ENCODE data around the gene CKAP2L.
"Not testable (repeated sequence)": the region's sequence is repeated elsewhere in the genome, so short reads cannot be mapped to it uniquely, and the experiment has no call there.

CKAP2L gene

GRCh38 chr2:112724591-112725525, 39.6 kb downstream of the CKAP2L start:
- peak; percentile 31 for DNase-seq

DNA sequence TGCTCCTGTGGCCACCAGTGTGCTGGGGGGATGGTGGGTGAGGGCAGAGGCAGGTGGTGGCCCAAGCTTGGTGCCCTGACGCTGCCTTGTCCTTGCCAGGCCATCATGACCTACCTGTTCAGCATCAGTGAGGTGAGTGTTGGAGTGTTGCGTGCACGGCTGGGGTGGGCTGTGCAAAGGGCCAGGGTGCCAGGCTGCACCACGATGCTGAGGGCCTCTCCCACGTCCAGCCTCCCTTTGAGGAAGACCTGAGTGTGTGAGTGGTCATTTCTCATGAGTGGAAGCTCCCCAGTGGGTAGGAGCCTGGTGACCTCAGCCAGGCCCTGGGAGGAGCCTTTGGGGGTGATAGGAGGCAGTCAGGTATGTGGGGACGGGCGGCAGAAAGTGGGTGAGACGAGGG, 40.4 kb downstream of the CKAP2L start:
- DNase-seq = no peak

DNA sequence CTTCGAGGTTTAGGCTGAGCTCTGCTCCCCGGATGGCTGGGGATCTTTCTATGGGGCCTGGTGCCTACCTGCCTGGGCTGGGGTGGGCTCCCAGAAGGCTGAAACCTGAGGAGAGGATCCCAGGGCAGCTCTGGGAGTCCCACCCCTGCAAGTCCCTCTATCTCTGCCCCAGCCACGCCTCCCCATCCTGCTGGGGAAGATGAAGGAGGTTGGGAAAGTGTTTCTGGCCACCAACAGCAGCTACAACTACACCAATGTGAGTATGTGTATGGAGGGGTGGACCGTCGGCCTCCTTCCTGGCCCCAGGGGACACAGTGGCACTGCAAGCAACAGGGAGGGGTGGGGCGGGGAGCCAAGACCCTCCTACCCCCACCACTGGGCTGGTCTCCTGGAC, 40.9 kb downstream of the CKAP2L start:
- DNase-seq = no peak

DNA sequence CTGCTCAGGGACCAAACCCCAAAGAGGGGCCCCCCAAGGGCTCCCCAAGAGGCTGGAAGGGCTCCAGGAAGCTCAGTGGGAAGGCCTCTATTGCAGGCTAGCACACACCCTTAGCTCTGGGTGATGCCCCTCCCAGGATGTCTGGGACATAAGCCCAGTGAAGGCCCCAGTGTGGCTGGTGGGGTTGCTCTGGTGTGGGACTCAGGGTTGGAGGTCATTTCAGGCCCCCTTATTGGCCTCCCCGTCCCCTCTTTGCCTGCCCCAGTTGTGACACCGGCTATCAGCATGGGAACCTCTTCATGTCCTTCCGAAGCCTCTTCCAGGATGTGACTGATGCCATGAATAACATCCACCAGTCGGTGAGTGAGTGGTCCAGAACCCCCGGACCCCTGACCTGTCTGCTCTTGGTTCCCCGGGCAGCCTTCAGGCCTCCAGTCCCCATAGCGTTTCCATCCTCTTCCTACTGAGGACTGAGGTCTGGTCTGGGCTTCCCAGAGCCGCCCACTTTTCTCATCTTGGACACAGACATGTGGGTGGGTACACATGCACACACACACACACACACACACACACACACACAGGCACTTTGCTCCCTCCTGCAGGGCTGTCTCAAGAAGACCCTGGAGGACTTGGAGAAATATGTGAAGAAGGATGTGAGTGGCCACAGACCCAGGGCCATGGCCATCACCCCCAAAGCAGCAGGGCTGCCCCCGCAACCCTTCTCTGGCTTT, 41.4 kb downstream of the CKAP2L start:
- no peak for DNase-seq

DNA sequence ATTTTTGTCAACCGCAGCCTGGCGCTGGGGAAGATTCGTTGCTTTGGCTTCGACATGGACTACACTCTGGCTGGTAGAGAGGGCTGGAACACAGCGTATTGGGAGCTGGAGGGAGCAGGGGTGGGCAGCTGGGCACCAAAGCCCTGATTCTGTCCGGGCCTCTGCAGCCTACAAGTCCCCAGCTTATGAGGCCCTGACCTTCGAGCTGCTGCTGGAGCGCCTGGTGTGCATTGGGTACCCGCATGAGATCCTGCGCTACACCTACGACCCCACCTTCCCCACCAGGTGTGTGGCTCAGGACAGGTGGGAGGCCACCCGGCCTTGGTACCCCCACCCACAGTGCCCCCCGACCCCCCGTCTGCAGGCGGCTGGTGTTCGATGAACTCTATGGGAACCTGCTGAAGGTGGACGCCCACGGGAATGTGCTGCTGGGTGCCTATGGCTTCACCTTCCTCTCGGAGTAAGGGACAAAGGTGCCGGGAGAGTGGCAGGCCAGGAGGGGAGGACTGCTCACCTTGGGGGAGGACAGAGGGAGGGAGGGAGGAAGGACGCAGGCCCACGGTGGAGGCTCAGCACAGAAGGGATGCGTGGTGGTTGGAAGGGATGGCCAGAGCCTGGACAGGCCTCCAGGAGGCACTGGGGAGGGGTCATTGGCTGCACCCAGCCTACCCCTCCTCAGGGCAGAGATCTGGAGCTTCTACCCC, 42.4 kb downstream of the CKAP2L start:
- no peak for DNase-seq

DNA sequence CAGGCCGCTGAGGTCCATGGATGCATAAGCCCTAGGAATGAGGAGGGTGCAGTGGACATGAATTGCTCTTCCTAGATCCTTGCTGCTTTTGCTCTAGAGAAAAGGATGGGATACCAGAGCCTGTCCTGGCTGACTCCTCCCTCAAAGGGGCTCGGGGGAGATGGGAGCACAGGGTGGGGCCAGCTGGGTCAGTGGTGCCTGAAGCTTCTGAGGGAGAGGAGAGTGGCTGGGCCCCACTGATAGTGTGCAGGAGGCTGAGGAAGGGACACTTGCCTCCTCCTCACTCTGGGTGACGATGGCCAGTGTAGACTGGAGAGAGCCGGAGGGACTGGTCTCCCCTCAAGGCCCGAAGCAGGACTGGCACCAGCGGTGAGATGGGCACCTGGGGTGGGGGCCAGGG, 43.6 kb downstream of the CKAP2L start, which contains the start of gene NT5DC4:
Gene NT5DC4 (plus strand): TSS at position 236 of the 400 bp plus-strand sequence. CDS start 60 bp downstream, at position 296.
- DNase-seq = no peak

DNA sequence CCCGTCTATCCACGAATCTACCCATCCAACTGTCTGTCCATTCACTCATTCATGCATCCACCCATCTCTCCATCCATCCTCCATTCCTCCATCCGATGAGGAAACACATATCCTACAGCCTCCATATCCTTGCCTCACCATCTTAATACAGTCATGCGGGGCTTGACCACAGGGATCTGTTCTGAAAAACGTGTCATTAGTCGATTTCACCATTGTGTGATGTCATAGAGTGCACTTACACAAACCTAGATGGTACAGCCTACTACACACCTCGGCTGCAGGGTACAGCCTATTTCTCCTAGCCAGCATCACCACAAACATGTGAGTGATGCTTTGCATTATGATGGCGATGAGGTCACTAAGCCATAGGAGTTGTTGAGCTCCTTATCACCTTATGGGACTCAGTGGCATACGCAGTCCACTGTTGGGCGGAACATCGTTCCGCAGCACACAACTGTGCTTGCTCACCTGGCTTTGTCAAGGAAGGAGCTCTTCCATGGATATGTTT, 45.5 kb downstream of the CKAP2L start:
- no peak for DNase-seq

DNA sequence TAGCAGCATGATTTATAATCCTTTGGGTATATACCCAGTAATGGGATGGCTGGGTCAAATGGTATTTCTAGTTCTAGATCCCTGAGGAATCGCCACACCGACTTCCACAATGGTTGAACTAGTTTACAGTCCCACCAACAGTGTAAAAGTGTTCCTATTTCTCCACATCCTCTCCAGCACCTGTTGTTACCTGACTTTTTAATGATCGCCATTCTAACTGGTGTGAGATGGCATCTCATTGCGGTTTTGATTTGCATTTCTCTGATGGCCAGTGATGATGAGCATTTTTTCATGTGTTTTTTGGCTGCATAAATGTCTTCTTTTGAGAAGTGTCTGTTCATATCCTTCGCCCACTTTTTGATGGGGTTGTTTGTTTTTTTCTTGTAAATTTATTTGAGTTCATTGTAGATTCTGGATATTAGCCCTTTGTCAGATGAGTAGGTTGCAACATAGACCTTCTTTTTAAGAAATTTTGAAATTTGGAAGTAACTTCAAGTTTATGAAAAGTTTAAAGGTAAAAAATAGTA, 47.5 kb downstream of the CKAP2L start:
- not testable (repeated sequence) for DNase-seq

GRCh38 chr2:112716094-112716493, 48.3 kb downstream of the CKAP2L start:
- not testable (repeated sequence) for DNase-seq

DNA sequence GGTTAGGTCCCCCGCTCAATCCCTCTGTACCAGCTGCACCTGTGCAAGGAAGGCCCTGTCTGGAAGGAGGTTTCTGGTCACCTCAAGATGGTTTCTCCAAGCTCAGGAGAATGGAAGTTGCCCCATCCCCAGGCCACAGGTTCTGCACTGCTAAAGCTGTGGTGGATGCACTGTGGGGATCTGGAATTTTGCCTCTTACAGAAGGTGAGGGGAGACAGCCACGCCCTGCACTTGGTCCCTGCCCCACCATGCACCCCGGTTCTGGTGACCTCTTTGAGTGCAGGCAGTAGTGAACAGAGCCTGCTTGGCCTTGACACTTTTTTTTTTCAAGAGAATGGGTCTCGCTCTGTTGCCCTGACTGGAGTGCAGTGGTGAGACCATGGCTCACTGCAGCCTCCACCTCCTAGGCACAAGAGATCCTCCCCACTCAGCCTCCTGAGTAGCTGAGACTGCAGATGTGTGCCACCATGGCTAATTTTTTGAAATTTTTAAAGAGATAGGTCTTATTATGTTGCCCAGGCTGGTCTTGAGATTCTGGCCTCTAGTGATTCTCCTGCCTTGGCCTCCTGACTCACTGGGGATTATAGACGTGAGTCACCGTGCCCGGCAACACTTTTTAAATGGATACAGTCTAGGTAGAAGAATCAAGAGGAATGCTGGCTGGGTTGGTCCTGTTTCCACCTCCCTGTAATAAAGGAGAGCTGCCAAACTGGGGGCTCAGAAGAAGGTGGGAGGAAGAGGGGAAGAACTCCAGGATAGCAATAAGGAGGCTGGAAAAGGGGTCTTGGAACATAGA, 49.4 kb downstream of the CKAP2L start:
- no peak for DNase-seq

GRCh38 chr2:112714331-112714730, 50.1 kb downstream of the CKAP2L start:
- DNase-seq = no peak

GRCh38 chr2:112713926-112714325, 50.5 kb downstream of the CKAP2L start:
- no peak for DNase-seq

- no peak for DNase-seq
These were observed 50.9 kb downstream of the CKAP2L start for GRCh38 chr2:112713585-112713925.

DNA sequence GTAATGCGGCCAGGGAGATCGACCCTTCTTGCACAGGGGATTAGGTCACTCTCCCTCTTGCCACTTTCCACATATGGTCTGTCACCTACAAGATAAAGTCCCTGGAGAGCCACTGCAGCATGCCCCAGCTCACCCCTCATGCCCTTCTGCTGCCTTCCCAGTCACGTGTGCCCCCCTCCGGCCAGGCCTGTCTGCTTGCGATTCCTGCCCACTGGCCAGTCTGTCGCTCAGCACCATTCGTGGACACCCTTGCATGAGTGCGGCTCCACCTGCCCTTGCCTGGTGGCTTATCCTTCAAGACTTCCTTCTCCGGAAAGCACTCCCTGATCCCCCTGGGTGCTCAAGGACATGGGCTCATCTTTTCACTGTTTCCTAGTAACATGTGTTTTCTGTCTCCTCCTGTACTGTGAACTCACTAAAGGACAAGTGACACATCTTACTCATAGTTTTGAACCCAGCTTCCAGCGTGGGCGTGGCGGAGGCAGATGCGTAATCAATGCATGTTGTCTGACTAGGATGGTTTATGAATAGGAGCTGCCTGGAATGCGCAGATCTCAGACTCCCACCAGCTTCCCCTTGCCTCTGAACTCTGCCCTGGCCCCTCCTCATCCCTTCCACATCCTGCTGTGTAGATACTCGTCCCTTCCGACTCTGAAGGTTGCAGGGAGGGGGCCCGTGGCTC, 51.4 kb downstream of the CKAP2L start:
- peak; percentile 56 for DNase-seq

GRCh38 chr2:112712465-112712864, 51.9 kb downstream of the CKAP2L start:
- no peak for DNase-seq

GRCh38 chr2:112710956-112711750, 53.3 kb downstream of the CKAP2L start:
- no peak for DNase-seq

DNA sequence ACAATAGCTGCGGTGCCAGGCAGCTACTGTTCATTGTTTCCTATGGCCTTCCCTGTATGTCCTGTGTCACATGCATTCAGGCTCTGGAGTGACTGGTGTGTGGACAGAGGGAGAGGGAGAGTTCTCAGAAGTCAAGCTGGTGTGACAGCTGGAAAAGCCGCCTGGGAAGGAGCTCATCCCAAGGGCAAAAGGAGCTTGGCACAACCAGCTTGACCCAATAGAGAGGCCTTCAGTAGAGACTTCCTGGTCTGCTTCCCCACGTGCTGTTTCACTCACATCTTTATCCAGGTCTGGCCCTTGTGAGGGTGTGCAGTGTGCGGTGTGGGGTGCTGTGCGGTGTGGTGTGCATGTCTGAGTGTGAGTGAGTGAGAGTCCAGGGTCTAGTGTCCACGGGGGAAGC, 54.7 kb downstream of the CKAP2L start:
- DNase-seq = no peak

- DNase-seq = no peak
These were observed 55.4 kb downstream of the CKAP2L start for GRCh38 chr2:112708968-112709367.

DNA sequence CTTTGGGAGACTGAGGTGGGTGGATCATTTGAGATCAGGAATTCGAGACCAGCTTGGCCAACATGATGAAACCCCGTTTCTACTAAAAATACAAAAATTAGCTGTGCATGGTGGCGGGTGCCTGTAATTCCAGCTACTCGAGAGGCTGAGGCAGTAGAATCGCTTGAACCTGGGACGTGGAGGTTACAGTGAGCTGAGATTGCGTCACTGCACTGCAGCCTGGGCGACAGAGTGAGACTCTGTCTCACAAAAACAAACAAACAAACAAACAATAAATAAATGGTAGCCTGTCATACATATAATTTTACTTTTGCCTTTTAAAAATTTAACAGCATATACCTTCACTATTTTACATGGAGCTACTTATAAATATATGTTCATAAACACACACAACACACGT, 57.5 kb downstream of the CKAP2L start:
- not testable (repeated sequence) for DNase-seq

GRCh38 chr2:112706170-112706664, 58.2 kb downstream of the CKAP2L start:
- DNase-seq = peak; percentile 90

Measured in activated CD4-positive, alpha-beta T cell treated with anti-CD3 and anti-CD28 coated beads, Interleukin-2, Interleukin-6, amounts not matched to agents 100 ng/mL and 50 ng/mL, durations not matched to agents 16 hours and 8 hours (primary cell).